ENCODE results near the gene SETD7.

GRCh38 chr4:139453041-139453370, 103.0 kb downstream of the SETD7 start:
- TF ChIP-seq CTCF (conservative IDR thresholded peaks at IDR 0.05 in 1 of 2, IDR thresholded peaks at IDR 0.05 in 1 of 2; ENCODE audit: low read depth in 1 of 2, low read length in 2 of 2) (peak; percentile 19 to 25), EZH2 (IDR thresholded peaks at IDR 0.05; ENCODE audit: low read length, missing control alignments) (no peak)

Measured in fibroblast of lung (primary cell).